Fibroblast of pulmonary artery (primary cell): ENCODE data around the gene TRIM17.

Experiments
- DNase-seq: peaks from one replicate; pipeline ENCODE4 v3.0.0-alpha.2; 2010; ENCODE audit warnings: low read depth
- H3K4me3 ChIP-seq: replicated peaks from 2 replicates; pipeline ENCODE4 v1.5.1; 2011; ENCODE audit warnings: low read depth, mild to moderate bottlenecking, control low read depth, low read length, moderate library complexity
- CTCF ChIP-seq: IDR thresholded peaks from 2 replicates; pipeline ENCODE4 v1.5.1; 2011; ENCODE audit warnings: mild to moderate bottlenecking, control low read depth, low read length, inconsistent platforms; ENCODE audit errors: missing control alignments

Gene TRIM17

GRCh38 chr1:228396770-228397662 is 19.6 kb downstream of the TRIM17 start:
- TF ChIP-seq CTCF: no peak
- no peak overlapping the region for H3K4me3 ChIP-seq
- DNase-seq: no peak

- no peak for DNase-seq
- no peak for TF ChIP-seq CTCF
- no peak overlapping the region for H3K4me3 ChIP-seq
Measured at GRCh38 chr1:228394571-228395394, 21.9 kb downstream of the TRIM17 start.

GRCh38 chr1:228393811-228394570 is 22.7 kb downstream of the TRIM17 start:
- no peak for TF ChIP-seq CTCF
- DNase-seq: no peak
- no peak overlapping the region for H3K4me3 ChIP-seq

- TF ChIP-seq CTCF: peak; percentile 80
- H3K4me3 ChIP-seq: no peak overlapping the region
- DNase-seq: peak; percentile 91
Measured at GRCh38 chr1:228393268-228393701, 23.4 kb downstream of the TRIM17 start.

- DNase-seq: no peak
- no peak for TF ChIP-seq CTCF
- H3K4me3 ChIP-seq: no peak overlapping the region
Measured at GRCh38 chr1:228392111-228392936, 24.3 kb downstream of the TRIM17 start.
